Gastroesophageal sphincter (tissue), 4 donors: ENCODE results near the gene SLC22A12. TPM values are rescaled to one million over a fixed set of nuclear protein-coding genes. Genes with fewer than 3 reads are reported as not detected.

Source experiments
- ATAC-seq: fragments of 150-250 bp; one replicate; pipeline ENCODE4 v1.9.1; 2016; ENCODE audit warnings: mild to moderate bottlenecking, moderate library complexity
- H3K27ac ChIP-seq, 4 donors: fragments of 200-600 bp; sonication (generic) in 3 of 4; 1 replicate in 3 of 4; 2 replicates in 1 of 4; pipeline ENCODE4 v1.5.1; 2016 to 2019
- H3K27me3 ChIP-seq: fragments of 200-600 bp; sonication (generic); one replicate; pipeline ENCODE4 v1.5.1; 2019
- H3K36me3 ChIP-seq, 2 donors: fragments of 200-600 bp; sonication (generic); one replicate each; pipeline ENCODE4 v1.5.1; 2019; ENCODE audit warnings: control low read depth in 1 of 2
- H3K4me1 ChIP-seq, 3 donors: fragments of 200-600 bp; sonication (generic); 1 replicate in 2 of 3; 2 replicates in 1 of 3; pipeline ENCODE4 v1.5.1; 2016 to 2019; ENCODE audit warnings: control low read depth in 2 of 3
- H3K4me3 ChIP-seq, 2 donors: fragments of 200-600 bp; sonication (generic); one replicate each; pipeline ENCODE4 v1.5.1; 2019; ENCODE audit warnings: mild to moderate bottlenecking in 1 of 2, moderate library complexity in 1 of 2
- H3K9me3 ChIP-seq, 3 donors: fragments of 200-600 bp; sonication (generic); one replicate each; pipeline ENCODE4 v1.5.1; 2017 to 2019; ENCODE audit warnings: control low read depth in 2 of 3
- CTCF ChIP-seq, 4 experiments: fragments of 200-600 bp in 2 of 4; fragments of 450-650 bp in 2 of 4; sonication (generic) in 1 of 4; IDR thresholded peaks; one replicate each; pipeline ENCODE4 v1.5.1; 2017 to 2019; ENCODE audit warnings: antibody characterized with exemption in 4 of 4, mild to moderate bottlenecking in 2 of 4, moderate library complexity in 2 of 4
- EP300 ChIP-seq: sonication (generic); formaldehyde crosslinking; IDR thresholded peaks from one replicate; pipeline ENCODE4 v1.6.1; 2017; ENCODE audit warnings: antibody characterized with exemption, mild to moderate bottlenecking
- POLR2A ChIP-seq, 2 donors: fragments of 450-650 bp; IDR thresholded peaks; one replicate each; pipeline ENCODE4 v1.6.1; 2017; ENCODE audit warnings: antibody characterized with exemption in 2 of 2, mild to moderate bottlenecking in 2 of 2, moderate library complexity in 1 of 2
- POLR2AphosphoS5 ChIP-seq: sonication (generic); formaldehyde crosslinking; IDR thresholded peaks from one replicate; pipeline ENCODE4 v1.6.1; 2017; ENCODE audit warnings: antibody characterized with exemption
- WGBS, 2 donors: methylation state at CpG; one replicate each; pipeline ENCODE4 v1.1.5; 2018; ENCODE audit warnings: low coverage in 1 of 2; 5-methylcytosine and 5-hydroxymethylcytosine counted together
- total RNA-seq, 4 donors: library from RNA; depleted of rRNA; stranded (reverse); fragments of >200 nt; gene quantifications; one replicate each; pipeline ENCODE4 v1.1.0, GENCODE V29; 2016

SLC22A12 gene
- total RNA-seq, 4 donors from 2014 or later = not detected

GRCh38 chr11:64581057-64581523 is 9.9 kb upstream of the SLC22A12 start:
- Histone ChIP-seq H3K36me3 (no peaks in the 10 kb centered on the region), H3K4me1 (no peaks in the 10 kb centered on the region), H3K9me3 (no peaks in the 10 kb centered on the region), H3K4me3 (no peak overlapping the region), H3K27ac (no peak overlapping the region), H3K27me3 (peaks cover 3% of the 10 kb centered on the region)
- no peak for ATAC-seq
- 84 to 90% methylated on average over 2 to 3 of the region's 17 CpGs for WGBS, 2 donors
- no peak for TF ChIP-seq POLR2AphosphoS5
- no peak for TF ChIP-seq EP300
- TF ChIP-seq CTCF (IDR thresholded peaks at IDR 0.05) = no peak
- TF ChIP-seq POLR2A (IDR thresholded peaks at IDR 0.05) = no peak

- Histone ChIP-seq H3K27ac (no peak overlapping the region), H3K4me1 (no peaks in the 10 kb centered on the region), H3K4me3 (no peak overlapping the region), H3K36me3 (no peaks in the 10 kb centered on the region), H3K9me3 (peaks cover 0 to 8% (median 0%) of the 10 kb centered on the region in 3 donors), H3K27me3 (peaks cover 3% of the 10 kb centered on the region)
- no peak for TF ChIP-seq CTCF (IDR thresholded peaks at IDR 0.05)
- TF ChIP-seq EP300 = no peak
- TF ChIP-seq POLR2AphosphoS5 = no peak
- TF ChIP-seq POLR2A (IDR thresholded peaks at IDR 0.05) = no peak
- ATAC-seq = no peak
- WGBS, 2 donors = 92% methylated on average over 10 of the region's 15 CpGs; no CpG with 5 or more reads in 1 of the 2 donors
Measured at GRCh38 chr11:64582885-64583284, 8.1 kb upstream of the SLC22A12 start.

- Histone ChIP-seq H3K27me3 (peaks cover 3% of the 10 kb centered on the region), H3K4me3 (no peak overlapping the region), H3K36me3 (no peaks in the 10 kb centered on the region), H3K4me1 (no peaks in the 10 kb centered on the region), H3K27ac (no peak overlapping the region), H3K9me3 (peaks cover 0 to 15% (median 0%) of the 10 kb centered on the region in 3 donors)
- WGBS, 2 donors = 80 to 88% methylated on average over 15 to 16 of the region's 28 CpGs
- TF ChIP-seq POLR2AphosphoS5 (no peak), CTCF (IDR thresholded peaks at IDR 0.05) (no peak), EP300 (no peak), POLR2A (IDR thresholded peaks at IDR 0.05) (no peak)
- no peak for ATAC-seq
Measured at GRCh38 chr11:64583296-64584262, 7.4 kb upstream of the SLC22A12 start.

GRCh38 chr11:64585150-64585549 is 5.9 kb upstream of the SLC22A12 start:
- no peaks in the 10 kb centered on the region for H3K36me3 ChIP-seq
- peaks cover 3% of the 10 kb centered on the region for H3K27me3 ChIP-seq
- ATAC-seq = no peak
- peaks cover 0 to 26% (median 0%) of the 10 kb centered on the region in 3 donors for H3K9me3 ChIP-seq
- whole genome bisulfite sequencing, 2 donors = 56 to 71% methylated on average over 5 to 8 of the region's 8 CpGs
- H3K4me3 ChIP-seq = no peak overlapping the region
- TF ChIP-seq POLR2A (IDR thresholded peaks at IDR 0.05) (no peak), CTCF (IDR thresholded peaks at IDR 0.05) (no peak), EP300 (no peak), POLR2AphosphoS5 (no peak)
- no peaks in the 10 kb centered on the region for H3K4me1 ChIP-seq
- no peak overlapping the region for H3K27ac ChIP-seq

- Histone ChIP-seq H3K4me3 (no peak overlapping the region), H3K9me3 (peaks cover 0 to 26% (median 0%) of the 10 kb centered on the region in 3 donors), H3K27ac (no peak overlapping the region), H3K27me3 (peaks cover 3% of the 10 kb centered on the region), H3K36me3 (no peaks in the 10 kb centered on the region), H3K4me1 (no peaks in the 10 kb centered on the region)
- no peak for ATAC-seq
- TF ChIP-seq CTCF (IDR thresholded peaks at IDR 0.05) = no peak
- TF ChIP-seq POLR2A (IDR thresholded peaks at IDR 0.05) = no peak
- no peak for TF ChIP-seq POLR2AphosphoS5
- no peak for TF ChIP-seq EP300
Measured at GRCh38 chr11:64586366-64586765, 4.7 kb upstream of the SLC22A12 start.
